Natural killer cell treated with Interleukin-12 subunit alpha and Interleukin-12 subunit beta and Interleukin-15 and Interleukin-18, amount 100 ng/mL, for 72 hours (primary cell): ENCODE results near the gene SPATS2L. TPM values are rescaled to one million over a fixed set of nuclear protein-coding genes. Genes with fewer than 3 reads are reported as not detected.

Experiments used
- ATAC-seq, 2 donors: fragments of 150-1000 bp; cut with Tn5 transposase in 1 of 2; sonication (Bioruptor Pico), chemical (Tn5 transposase) in 1 of 2; 2 replicates each; pipeline ENCODE4 v1.10.0; 2021
- DNase-seq: peaks from one replicate; pipeline ENCODE4 v3.0.0; 2022; ENCODE audit warnings: low spot score
- H3K27ac Mint-ChIP-seq, 2 donors: 1 replicate in 1 of 2; 2 replicates in 1 of 2; pipeline ENCODE4 v1.8.0; 2022; ENCODE audit warnings: mixed read lengths in 2 of 2, mild to moderate bottlenecking in 1 of 2, moderate library complexity in 1 of 2
- H3K27me3 Mint-ChIP-seq, 2 donors: 1 replicate in 1 of 2; 2 replicates in 1 of 2; pipeline ENCODE4 v1.8.0; 2022; ENCODE audit warnings: mixed read lengths in 2 of 2
- H3K36me3 Mint-ChIP-seq: one replicate; pipeline ENCODE4 v1.8.0; 2022; ENCODE audit warnings: mixed read lengths
- H3K4me1 Mint-ChIP-seq, 2 donors: 1 replicate in 1 of 2; 2 replicates in 1 of 2; pipeline ENCODE4 v1.8.0; 2022; ENCODE audit warnings: low read depth in 2 of 2, mixed read lengths in 2 of 2, mild to moderate bottlenecking in 1 of 2
- H3K4me3 Mint-ChIP-seq: one replicate; pipeline ENCODE4 v1.8.0; 2022; ENCODE audit warnings: mixed read lengths
- H3K9me3 Mint-ChIP-seq: 2 replicates; pipeline ENCODE4 v1.8.0; 2022; ENCODE audit warnings: mixed read lengths
- total RNA-seq, 2 donors: library from RNA; stranded (reverse); gene quantifications; one replicate each; pipeline ENCODE4 v1.2.3, GENCODE V29; 2022

SPATS2L gene
- total RNA-seq, 2 donors from 2014 or later: 19.6 to 44.4 TPM

DNA sequence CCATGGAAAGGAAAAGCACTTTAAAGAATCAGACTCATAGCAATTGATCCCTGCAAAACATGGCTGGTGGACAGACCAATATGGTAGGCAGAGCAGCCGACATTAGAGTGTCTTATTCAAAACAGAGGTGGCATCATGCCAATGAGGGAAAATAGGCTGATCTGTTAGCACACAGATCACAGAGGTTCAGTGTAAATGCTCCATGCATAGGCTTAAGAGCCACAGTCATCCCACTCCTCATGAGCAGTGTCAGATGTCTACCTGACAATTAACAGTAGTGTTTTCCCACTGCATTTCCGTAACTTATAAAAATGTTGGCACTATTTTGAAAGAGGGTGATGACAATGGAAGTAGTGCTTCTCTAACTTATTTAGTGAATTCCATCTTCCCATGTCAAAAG, 86.7 kb downstream of the SPATS2L start:
- ATAC-seq: no peak
- no peak for DNase-seq
- H3K36me3 Mint-ChIP-seq: peaks cover 13% of the 10 kb centered on the region
- H3K4me1 Mint-ChIP-seq: peaks cover 4% of the 10 kb centered on the region in 2 donors
- H3K4me3 Mint-ChIP-seq: no peak overlapping the region
- no peak overlapping the region for H3K27ac Mint-ChIP-seq
- H3K9me3 Mint-ChIP-seq: no peaks in the 10 kb centered on the region
- peaks cover 0 to 9% of the 10 kb centered on the region in 2 donors for H3K27me3 Mint-ChIP-seq

DNA sequence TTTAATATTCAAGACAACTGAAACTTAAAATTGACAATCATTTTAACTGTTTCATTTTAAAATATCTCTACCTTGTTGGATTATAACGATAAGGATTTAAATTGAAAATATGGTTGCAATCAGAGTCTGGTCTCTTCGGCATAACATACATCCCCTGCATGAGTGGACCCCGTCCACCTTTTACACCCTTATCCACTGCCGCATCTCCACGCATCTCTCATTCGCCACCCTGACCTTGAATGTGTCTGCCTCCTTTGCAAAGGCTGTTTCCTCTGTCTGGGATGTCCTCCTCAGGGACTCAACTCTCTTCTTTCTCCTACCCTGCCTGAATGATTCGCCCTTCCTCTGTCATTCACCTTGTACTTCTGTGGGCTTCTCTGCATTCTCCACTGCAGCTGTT, 87.6 kb downstream of the SPATS2L start:
- peaks cover 0 to 9% of the 10 kb centered on the region in 2 donors for H3K27me3 Mint-ChIP-seq
- ATAC-seq: no peak
- H3K4me3 Mint-ChIP-seq: no peak overlapping the region

GRCh38 chr2:200396781-200397242, 90.3 kb downstream of the SPATS2L start:
- peaks cover 4% of the 10 kb centered on the region in 2 donors for H3K4me1 Mint-ChIP-seq
- no peaks in the 10 kb centered on the region for H3K36me3 Mint-ChIP-seq
- no peak overlapping the region for H3K27ac Mint-ChIP-seq
- no peak overlapping the region for H3K4me3 Mint-ChIP-seq
- DNase-seq: no peak
- peaks cover 0 to 9% of the 10 kb centered on the region in 2 donors for H3K27me3 Mint-ChIP-seq
- ATAC-seq: no peak
- H3K9me3 Mint-ChIP-seq: no peaks in the 10 kb centered on the region

More for the DNA sequence above, 87.6 kb downstream of the SPATS2L start:
- DNase-seq: no peak
- Mint-ChIP-seq H3K9me3 (no peaks in the 10 kb centered on the region), H3K4me1 (peaks cover 4% of the 10 kb centered on the region in 2 donors), H3K36me3 (peaks cover 11% of the 10 kb centered on the region), H3K27ac (no peak overlapping the region)

DNA sequence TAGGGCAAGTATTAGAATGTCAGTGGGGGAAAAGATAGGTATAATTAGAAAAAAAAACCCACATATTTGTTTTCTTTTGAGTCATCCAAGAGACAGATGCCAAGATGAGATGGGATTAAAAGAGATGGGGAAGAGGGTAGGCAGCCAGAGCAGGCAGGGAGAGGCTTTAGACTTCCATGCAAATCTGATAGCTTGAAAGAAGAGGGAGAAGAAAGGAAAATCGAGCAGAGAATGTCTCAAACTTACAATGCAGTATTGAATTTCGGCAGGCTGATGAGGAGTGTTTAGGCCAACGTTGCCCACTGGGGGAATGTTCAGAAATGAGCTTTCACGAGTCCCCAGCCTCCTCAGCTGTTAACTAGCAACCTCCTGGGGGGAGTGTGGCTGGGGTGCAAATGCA, 91.3 kb downstream of the SPATS2L start:
- DNase-seq: no peak
- no peak overlapping the region for H3K27ac Mint-ChIP-seq
- H3K4me1 Mint-ChIP-seq: peaks cover 4% of the 10 kb centered on the region in 2 donors
- no peak overlapping the region for H3K4me3 Mint-ChIP-seq
- H3K36me3 Mint-ChIP-seq: no peaks in the 10 kb centered on the region
- H3K9me3 Mint-ChIP-seq: no peaks in the 10 kb centered on the region
- ATAC-seq: no peak
- H3K27me3 Mint-ChIP-seq: peaks cover 0 to 9% of the 10 kb centered on the region in 2 donors

- H3K4me1 Mint-ChIP-seq: peaks cover 4% of the 10 kb centered on the region in 2 donors
- no peak overlapping the region for H3K4me3 Mint-ChIP-seq
- H3K27me3 Mint-ChIP-seq: peaks cover 0 to 9% of the 10 kb centered on the region in 2 donors
- H3K27ac Mint-ChIP-seq: no peak overlapping the region
- ATAC-seq (peak in 1 of 2 donors; percentile 43), DNase-seq (no peak)
- no peaks in the 10 kb centered on the region for H3K36me3 Mint-ChIP-seq
- H3K9me3 Mint-ChIP-seq: no peaks in the 10 kb centered on the region
Observed at GRCh38 chr2:200399046-200399445, 92.6 kb downstream of the SPATS2L start.

DNA sequence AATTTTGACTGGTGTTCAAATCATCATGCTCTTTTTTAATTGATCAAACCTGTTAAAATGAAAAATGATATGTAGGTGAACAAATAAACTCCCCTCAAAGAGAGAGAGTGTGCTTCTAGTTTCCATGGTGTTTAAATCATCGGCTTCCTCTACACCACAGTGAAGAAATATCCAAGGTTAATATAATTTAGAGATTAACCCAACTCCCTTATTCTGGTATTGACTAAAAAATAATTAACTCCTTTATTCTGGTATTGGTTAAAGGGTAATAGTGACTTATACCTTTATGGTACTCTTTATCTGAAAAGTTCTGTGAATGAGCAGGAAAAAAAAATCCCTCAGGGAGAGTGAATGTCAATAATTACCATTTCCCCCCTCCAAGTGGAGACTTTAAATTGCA, 93.1 kb downstream of the SPATS2L start:
- H3K27ac Mint-ChIP-seq: no peak overlapping the region
- H3K4me3 Mint-ChIP-seq: no peak overlapping the region
- DNase-seq: no peak
- no peaks in the 10 kb centered on the region for H3K36me3 Mint-ChIP-seq
- peaks cover 4% of the 10 kb centered on the region in 2 donors for H3K4me1 Mint-ChIP-seq
- H3K27me3 Mint-ChIP-seq: peaks cover 0 to 6% of the 10 kb centered on the region in 2 donors
- no peak for ATAC-seq
- H3K9me3 Mint-ChIP-seq: no peaks in the 10 kb centered on the region

- H3K27ac Mint-ChIP-seq: no peak overlapping the region
- DNase-seq (no peak), ATAC-seq (no peak)
- H3K4me3 Mint-ChIP-seq: no peak overlapping the region
- peaks cover 17 to 35% of the 10 kb centered on the region in 2 donors for H3K4me1 Mint-ChIP-seq
- no peaks in the 10 kb centered on the region for H3K36me3 Mint-ChIP-seq
- H3K9me3 Mint-ChIP-seq: no peaks in the 10 kb centered on the region
- H3K27me3 Mint-ChIP-seq: no peaks in the 10 kb centered on the region
Observed at GRCh38 chr2:200403814-200404213, 97.3 kb downstream of the SPATS2L start.

- Mint-ChIP-seq H3K36me3 (no peaks in the 10 kb centered on the region), H3K4me1 (peaks cover 17 to 35% of the 10 kb centered on the region in 2 donors), H3K9me3 (no peaks in the 10 kb centered on the region), H3K27ac (peak overlapping the region in 1 of 2 donors; percentile 86), H3K4me3 (no peak overlapping the region), H3K27me3 (no peaks in the 10 kb centered on the region)
- ATAC-seq (no peak), DNase-seq (no peak)
Observed at GRCh38 chr2:200404615-200405014, 98.1 kb downstream of the SPATS2L start.

DNA sequence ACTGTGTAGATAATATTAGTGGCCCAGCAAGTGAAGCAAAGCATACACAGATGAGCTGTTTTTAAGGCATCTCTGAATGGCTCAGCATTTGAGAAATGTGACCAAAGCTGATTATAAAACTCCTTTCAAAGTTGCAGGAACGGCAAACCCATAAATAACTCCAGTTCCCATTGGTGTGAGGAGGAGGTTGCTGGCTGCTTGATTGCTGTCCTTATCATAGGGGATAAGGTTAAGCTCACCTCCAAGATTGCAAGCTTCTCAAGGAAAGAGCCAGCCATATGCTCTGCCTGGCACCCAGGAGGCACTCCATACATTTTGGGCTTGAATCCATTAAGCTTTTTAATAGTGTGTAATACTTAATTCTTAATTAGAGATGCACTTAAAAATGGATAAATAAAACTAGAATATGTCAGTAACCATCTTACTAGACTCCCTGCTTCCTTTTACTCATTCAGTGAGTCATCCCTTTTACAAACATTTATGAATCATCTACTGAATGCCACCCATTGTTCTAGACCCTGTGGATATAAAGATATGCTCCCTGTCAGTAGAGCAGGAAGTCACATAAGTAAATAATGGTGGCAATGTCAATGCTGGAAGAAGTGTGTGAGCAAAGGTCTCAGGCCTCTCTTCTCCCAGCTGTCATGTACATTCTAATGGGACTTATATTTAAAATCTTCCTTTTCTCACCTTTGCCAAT, 99.3 kb downstream of the SPATS2L start:
- peak overlapping the region; percentile 81 to 86 for H3K27ac Mint-ChIP-seq
- peak overlapping the region; percentile 73 for H3K4me3 Mint-ChIP-seq

DNA sequence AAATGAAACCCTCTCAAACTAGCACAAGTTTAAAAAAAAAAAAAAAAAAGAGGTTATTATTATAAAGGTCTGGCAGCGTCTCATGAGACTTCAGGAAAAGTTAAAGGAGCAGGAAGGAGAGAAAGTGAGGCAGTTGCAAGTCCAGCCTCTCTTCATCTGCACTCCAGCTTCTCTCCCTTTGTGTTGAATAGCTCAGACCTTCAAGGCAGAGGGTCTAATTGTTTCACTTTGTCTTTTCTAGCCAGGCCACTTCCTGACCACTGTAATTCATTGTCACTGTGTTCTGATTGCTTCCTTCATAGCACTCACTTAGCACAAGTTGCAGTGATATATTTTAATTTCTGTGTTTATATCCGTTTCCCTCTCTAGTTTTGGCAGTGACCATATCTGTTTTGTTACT, 99.9 kb downstream of the SPATS2L start:
- peak; percentile 62 to 77 for ATAC-seq
- peak overlapping the region; percentile 81 to 86 for H3K27ac Mint-ChIP-seq
- peak overlapping the region; percentile 73 for H3K4me3 Mint-ChIP-seq
- H3K4me1 Mint-ChIP-seq: peaks cover 22 to 42% of the 10 kb centered on the region in 2 donors
- no peaks in the 10 kb centered on the region for H3K36me3 Mint-ChIP-seq
- H3K27me3 Mint-ChIP-seq: no peaks in the 10 kb centered on the region
- H3K9me3 Mint-ChIP-seq: no peaks in the 10 kb centered on the region
- no peak for DNase-seq

More for the DNA sequence above, 99.3 kb downstream of the SPATS2L start:
- ATAC-seq (peak; percentile 87 to 92), DNase-seq (no peak)
- Mint-ChIP-seq H3K4me1 (peaks cover 22 to 42% of the 10 kb centered on the region in 2 donors), H3K36me3 (no peaks in the 10 kb centered on the region), H3K9me3 (no peaks in the 10 kb centered on the region), H3K27me3 (no peaks in the 10 kb centered on the region)

GRCh38 chr2:200408428-200409316, 102.2 kb downstream of the SPATS2L start:
- no peaks in the 10 kb centered on the region for H3K27me3 Mint-ChIP-seq
- DNase-seq: no peak
- H3K4me3 Mint-ChIP-seq: peak overlapping the region; percentile 40
- peaks cover 22 to 42% of the 10 kb centered on the region in 2 donors for H3K4me1 Mint-ChIP-seq
- H3K27ac Mint-ChIP-seq: peak overlapping the region; percentile 60 to 81
- no peaks in the 10 kb centered on the region for H3K9me3 Mint-ChIP-seq
- ATAC-seq: peak in 1 of 2 donors; percentile 34
- no peaks in the 10 kb centered on the region for H3K36me3 Mint-ChIP-seq

DNA sequence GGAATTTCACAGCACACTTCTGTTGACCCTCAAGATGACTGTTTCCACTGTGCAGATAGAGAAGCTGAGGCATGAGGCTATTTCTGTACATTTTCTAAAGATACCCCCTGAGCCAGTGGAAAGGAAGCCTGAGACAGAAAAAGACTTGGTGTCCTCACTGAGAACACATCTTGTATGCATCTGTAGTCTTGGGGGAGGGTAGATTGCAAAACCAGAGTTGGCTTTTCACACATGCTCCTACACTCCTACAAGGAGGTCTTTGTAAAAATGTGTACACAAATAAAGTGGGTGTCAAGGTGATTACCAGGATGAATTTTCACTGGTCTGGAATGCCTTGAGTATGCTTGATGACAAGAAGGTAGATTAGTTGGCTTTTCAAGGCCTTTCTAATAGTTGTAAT, 105.3 kb downstream of the SPATS2L start:
- H3K4me1 Mint-ChIP-seq: peaks cover 14 to 26% of the 10 kb centered on the region in 2 donors
- no peaks in the 10 kb centered on the region for H3K9me3 Mint-ChIP-seq
- no peak for DNase-seq
- no peak for ATAC-seq
- no peaks in the 10 kb centered on the region for H3K27me3 Mint-ChIP-seq
- no peaks in the 10 kb centered on the region for H3K36me3 Mint-ChIP-seq
- H3K27ac Mint-ChIP-seq: no peak overlapping the region
- H3K4me3 Mint-ChIP-seq: no peak overlapping the region

GRCh38 chr2:200414367-200414766, 107.9 kb downstream of the SPATS2L start:
- Mint-ChIP-seq H3K9me3 (no peaks in the 10 kb centered on the region), H3K4me1 (peaks cover 5 to 7% of the 10 kb centered on the region in 2 donors), H3K27me3 (no peaks in the 10 kb centered on the region), H3K36me3 (no peaks in the 10 kb centered on the region), H3K4me3 (no peak overlapping the region), H3K27ac (no peak overlapping the region)
- DNase-seq (no peak), ATAC-seq (no peak)

DNA sequence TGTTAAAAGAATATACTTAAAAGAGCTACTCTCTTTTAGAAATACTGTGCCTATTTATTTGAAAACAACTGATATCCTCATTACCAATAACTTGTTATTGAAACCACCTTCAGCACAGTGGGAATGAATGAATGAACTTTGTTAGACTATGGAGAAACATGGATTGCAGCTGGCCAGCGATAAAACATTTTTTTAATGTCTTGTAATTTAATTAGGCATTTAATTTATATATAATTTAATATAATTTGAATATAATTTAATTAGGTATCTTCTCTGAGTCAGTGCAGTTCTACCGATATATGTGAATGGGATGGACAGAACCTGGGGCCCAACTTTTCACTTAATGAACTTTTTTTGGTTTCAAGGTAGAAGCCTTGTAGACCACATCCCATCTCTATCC, 109.0 kb downstream of the SPATS2L start:
- no peaks in the 10 kb centered on the region for H3K36me3 Mint-ChIP-seq
- no peaks in the 10 kb centered on the region for H3K27me3 Mint-ChIP-seq
- ATAC-seq: no peak
- H3K27ac Mint-ChIP-seq: no peak overlapping the region
- peaks cover 2 to 3% of the 10 kb centered on the region in 2 donors for H3K4me1 Mint-ChIP-seq
- no peak for DNase-seq
- no peaks in the 10 kb centered on the region for H3K9me3 Mint-ChIP-seq
- H3K4me3 Mint-ChIP-seq: no peak overlapping the region
